Measurements from ENCODE around the gene TYMS.

GRCh38 chr18:649341-649740 is 8.1 kb upstream of the TYMS start:
- no peak for TF ChIP-seq CTCF (IDR thresholded peaks at IDR 0.05)
- no peak for TF ChIP-seq POLR2A (IDR thresholded peaks at IDR 0.05)

Measured in esophagus squamous epithelium (tissue), 4 donors.